Fibroblast of the aortic adventitia (primary cell): ENCODE data around the gene CUX1. TPM values are rescaled to one million over a fixed set of nuclear protein-coding genes. Genes with fewer than 3 reads are reported as not detected.
A peak's percentile ranks its signal among the peaks of the same experiment; 100 is the strongest.
"Not testable (repeated sequence)": the region's sequence is repeated elsewhere in the genome, so short reads cannot be mapped to it uniquely, and the experiment has no call there.

Experiments
- DNase-seq: peaks from one replicate; pipeline ENCODE4 v3.0.0-alpha.2; 2010; ENCODE audit warnings: low read depth
- H3K4me3 ChIP-seq: 2 replicates; pipeline ENCODE4 v1.5.1; 2011; ENCODE audit warnings: low read depth, mild to moderate bottlenecking, control low read depth, low read length, moderate library complexity
- CTCF ChIP-seq: IDR thresholded peaks from 2 replicates; pipeline ENCODE4 v1.5.1; 2011; ENCODE audit warnings: mild to moderate bottlenecking, low read length, control low read depth, inconsistent platforms; ENCODE audit not compliant: insufficient read depth
- total RNA-seq: library from RNA; depleted of rRNA; stranded (reverse); fragments of >200 nt; gene quantifications from 2 replicates; pipeline ENCODE4 v1.2.3, GENCODE V29; 2012; ENCODE audit warnings: low replicate concordance

CUX1 gene
- total RNA-seq, 1 donor, result 44.2 TPM

- no peak for DNase-seq
- H3K4me3 ChIP-seq, result no peak overlapping the region
- no peak for TF ChIP-seq CTCF
These were observed 1.8 kb downstream of the CUX1 start for GRCh38 chr7:101819183-101819582.

GRCh38 chr7:101819913-101820522, 2.6 kb downstream of the CUX1 start:
- no peak overlapping the region for H3K4me3 ChIP-seq
- no peak for TF ChIP-seq CTCF

GRCh38 chr7:101820703-101821102, 3.3 kb downstream of the CUX1 start:
- H3K4me3 ChIP-seq, result no peak overlapping the region
- TF ChIP-seq CTCF, result no peak
- peak; percentile 54 for DNase-seq

More at GRCh38 chr7:101819913-101820522, 2.6 kb downstream of the CUX1 start:
- no peak for DNase-seq

GRCh38 chr7:101822632-101823031, 5.2 kb downstream of the CUX1 start:
- DNase-seq, H3K4me3 ChIP-seq: not testable (repeated sequence)

GRCh38 chr7:101823096-101823495, 5.7 kb downstream of the CUX1 start:
- DNase-seq, result peak; percentile 23
- no peak overlapping the region for H3K4me3 ChIP-seq
- no peak for TF ChIP-seq CTCF

- no peak for TF ChIP-seq CTCF
- H3K4me3 ChIP-seq, result no peak overlapping the region
- DNase-seq, result peak; percentile 38
These were observed 6.2 kb downstream of the CUX1 start for GRCh38 chr7:101823596-101823995.

- no peak overlapping the region for H3K4me3 ChIP-seq
- no peak for TF ChIP-seq CTCF
- DNase-seq, result no peak
These were observed 7.0 kb downstream of the CUX1 start for GRCh38 chr7:101824440-101824839.
